ENCODE data around the gene ARHGAP8. TPM values are rescaled to one million over a fixed set of nuclear protein-coding genes. Genes with fewer than 3 reads are reported as not detected.
"Not testable (repeated sequence)": the region's sequence is repeated elsewhere in the genome, so short reads cannot be mapped to it uniquely, and the experiment has no call there.

Gene ARHGAP8
- polyA plus RNA-seq, 1 donor: 44.4 TPM

DNA sequence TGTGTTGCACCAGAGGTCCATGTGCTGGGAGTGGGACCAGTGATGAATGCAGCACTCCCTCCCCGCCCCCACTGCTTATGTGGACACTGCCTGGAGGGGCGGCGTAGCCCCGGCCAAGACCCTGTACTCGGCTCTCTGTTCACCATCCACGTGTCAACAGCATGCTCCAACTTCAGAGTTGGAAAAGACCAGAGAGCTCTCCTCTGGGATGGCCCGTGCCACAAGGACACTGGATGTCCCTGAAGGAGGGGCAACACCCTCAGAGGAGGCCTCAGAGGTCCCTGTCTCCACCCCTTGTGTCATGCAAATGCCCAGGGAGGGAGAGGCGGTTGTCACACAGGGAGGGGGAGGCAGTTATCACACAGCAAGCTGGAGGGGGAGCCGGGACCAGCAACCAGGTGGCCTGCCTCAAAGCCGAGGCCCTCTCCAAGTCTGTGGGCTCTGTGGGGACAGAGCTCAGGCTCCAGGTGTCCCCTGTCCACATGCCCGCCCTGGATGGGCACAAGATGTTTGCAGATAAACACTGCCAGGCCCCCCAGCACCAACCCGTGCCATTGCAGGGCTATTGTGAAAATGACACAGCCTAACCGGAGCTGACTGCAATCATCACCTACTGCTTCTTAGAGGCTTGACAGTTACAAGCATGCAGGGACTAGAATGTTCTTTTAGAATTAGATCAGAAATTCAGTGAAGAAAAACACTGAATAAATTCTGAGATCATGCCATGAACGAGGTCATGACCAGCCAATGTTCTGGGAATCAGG, 136.3 kb downstream of the ARHGAP8 start:
- DNase-seq: no peak

DNA sequence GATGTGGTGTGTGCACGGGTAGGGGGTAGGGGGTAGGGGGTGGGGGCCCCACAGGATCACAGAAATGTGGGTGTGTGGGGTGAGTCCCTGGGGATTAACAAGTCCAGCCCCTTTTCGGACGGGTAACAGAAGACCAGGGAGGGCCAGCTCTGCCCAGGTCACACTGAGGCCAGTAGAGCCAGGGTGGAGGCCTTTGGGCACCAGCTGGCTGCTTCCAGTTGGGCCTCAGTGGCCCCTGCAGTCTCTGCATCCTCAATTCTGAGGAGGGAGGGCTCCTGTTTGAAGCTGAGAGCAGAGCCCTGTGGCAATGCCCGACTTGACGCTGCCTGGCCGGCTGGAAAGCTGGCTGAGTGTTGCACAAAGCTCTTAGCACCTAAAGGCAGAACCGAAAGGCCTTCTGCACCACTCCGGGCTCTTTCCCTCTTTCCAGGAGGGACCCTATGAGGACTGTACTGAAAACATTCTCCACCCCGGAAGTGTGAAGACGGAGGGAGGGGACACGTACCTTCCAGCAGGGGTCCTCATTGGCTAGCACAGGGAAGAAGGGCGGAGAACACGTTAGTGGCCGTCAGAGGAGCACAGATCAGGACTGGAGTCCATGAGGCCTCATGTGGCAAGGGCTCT, 137.0 kb downstream of the ARHGAP8 start:
- DNase-seq: no peak

DNA sequence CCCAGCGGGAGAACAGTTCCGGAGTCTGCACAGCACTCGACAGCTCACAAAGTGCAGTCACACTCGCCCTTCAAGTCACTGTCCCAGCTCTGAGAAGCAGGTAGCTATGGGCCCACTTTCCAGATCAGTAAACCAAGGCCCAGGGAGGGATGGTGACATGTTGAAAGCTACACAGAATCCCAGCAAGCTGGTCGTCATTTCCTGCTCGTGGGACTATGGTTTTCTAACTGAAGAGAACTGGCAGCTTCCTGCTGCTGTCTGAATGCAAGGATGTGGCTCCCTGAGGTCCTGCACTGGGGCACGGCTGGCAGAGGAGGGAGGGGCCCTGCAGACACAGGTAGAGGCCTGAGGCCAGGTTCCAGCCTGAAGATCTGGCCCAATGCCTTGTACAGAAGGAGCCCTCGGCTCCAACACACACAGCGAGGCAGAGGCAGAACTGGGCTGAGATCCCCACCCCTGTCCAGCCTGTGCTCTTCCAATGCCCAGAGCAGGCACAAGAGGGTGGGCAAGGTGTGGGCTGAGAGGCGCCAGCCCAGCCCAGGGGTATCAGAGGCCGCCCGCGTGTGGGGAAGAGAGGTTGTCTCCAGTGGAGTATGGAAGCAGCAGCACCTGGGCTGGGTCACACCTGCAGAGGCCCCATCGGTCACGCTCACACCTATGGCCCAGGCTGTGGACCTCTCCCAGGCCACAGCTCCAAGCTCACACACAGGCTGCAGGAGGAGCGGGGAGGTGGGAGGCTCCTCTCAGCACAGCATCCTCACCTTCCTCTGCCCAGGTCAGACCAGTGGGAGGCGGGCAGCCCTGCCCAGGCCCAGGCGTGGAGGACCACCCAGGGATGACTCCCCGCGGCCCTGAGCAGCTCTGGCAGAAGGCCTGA, 138.3 kb downstream of the ARHGAP8 start:
- DNase-seq: no peak

DNA sequence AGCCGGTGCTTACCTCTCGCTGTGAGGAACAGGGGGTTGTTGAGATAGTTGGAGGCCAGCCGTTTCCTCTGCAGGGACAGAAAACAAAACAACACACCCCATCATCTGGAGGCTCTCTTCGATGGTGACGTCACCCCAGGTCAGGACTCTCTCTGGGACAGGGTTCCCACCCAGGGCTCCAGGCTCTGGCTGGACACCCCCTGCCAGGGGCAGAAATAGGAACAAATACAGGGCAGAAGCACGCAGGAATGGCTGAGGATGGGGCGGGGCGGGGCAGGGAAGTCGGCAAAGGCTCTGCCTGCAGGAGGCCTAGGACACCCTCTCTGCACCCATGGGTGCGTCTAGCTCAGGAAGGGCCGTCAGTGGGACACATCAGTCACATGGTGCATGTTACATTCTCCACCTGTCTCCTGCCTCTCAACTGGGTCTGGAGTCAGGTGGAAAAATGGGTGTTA, 138.9 kb downstream of the ARHGAP8 start:
- no peak for DNase-seq

DNA sequence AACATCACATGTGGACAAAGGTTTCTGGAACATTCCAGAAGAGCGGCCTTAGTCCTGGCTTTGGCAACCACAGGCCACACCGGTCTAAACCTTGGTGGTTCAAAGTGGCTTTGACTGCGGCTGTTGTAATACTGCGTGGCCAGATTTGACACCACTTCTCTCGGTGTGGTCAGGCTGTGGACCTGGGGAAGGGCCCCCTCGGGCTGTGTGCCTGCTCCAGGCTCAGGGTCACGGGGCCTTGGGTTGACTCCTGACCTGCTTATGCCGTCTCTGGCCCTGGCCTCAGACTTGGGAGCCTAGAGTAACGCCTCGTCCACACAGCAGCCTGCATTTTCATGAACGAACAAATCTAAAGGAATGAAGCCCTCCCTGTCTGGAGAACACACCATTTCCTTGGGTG, 139.4 kb downstream of the ARHGAP8 start:
- no peak for DNase-seq

DNA sequence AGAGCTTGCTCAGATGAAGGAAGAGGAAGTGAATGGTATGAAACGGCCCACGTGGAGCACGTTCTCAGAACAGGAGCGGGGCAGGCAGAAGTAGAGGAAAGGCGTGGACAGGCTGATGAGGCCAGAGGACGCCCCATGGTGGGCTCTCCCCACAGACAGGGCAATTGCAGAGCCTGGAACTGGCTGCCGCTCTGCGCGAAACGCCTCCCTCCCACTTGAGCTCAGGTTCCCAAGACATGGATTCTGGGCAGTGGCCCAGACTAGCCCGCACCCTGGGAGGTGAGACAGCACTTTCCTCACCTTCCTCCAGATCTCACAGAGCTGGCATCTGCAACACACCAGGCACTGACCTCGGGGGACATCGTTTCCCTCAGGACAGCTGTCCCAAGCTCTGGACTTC, 139.9 kb downstream of the ARHGAP8 start:
- no peak for DNase-seq

DNA sequence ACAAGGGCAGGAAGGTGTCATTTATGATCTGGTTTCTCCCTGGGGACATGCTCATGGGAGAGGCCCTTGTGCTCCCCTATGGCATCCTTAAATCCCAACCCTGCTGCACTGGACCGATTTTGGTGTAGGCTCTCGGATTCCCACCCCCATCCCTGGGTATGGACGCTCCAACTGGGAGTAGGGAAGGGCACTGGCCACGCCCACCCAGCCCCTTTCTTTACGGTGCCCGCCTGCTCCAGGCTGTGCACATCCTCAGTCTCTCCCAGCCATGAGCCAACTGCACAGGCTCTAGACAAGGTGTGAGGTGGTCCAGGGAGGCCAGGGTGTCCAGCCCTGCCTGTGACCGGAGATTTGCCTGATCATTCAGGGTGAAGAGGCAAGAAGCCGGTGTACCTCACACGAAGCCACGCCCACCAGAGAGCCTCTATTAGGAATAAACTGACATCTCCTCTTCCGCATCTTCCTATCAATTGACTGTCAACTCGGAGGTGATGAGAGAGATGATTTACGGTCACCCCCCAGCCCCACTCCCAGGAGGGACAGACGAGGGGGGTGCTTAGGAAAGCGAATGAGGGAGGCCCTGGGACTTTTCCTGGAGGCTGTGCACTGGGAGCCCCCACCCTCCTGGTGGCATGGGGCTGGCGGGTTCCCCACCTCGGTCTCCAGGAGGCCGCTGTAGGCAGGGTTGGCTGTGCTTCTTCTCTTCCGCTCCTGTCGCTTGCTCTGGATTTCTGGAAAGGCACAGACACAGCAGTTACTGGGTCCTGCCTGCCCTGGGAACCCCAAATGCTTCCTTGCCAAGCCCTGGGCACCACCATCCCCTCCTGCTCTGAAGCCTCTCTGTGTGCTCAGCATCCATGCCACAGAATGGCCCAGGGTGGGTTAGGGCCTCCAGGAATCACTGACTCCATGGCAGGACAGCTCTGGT, 140.7 kb downstream of the ARHGAP8 start:
- no peak for DNase-seq

DNA sequence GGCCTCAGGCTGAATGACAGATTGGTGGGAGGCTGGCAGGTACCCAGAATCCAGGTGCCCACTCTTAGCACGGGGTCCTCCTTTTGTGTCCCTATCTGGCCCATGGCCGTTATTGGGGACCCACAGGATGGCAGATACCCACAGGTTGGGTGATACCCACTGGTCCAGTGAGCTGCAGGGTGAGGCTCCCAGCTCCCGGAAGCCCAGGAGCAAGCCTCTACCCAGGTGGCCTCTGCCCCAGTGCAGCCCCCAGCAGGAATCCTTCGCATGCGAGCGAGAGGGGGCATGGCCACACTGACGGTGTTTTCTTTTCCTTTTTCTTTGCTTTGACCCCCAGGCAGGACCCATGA, 141.3 kb downstream of the ARHGAP8 start:
- no peak for DNase-seq

DNA sequence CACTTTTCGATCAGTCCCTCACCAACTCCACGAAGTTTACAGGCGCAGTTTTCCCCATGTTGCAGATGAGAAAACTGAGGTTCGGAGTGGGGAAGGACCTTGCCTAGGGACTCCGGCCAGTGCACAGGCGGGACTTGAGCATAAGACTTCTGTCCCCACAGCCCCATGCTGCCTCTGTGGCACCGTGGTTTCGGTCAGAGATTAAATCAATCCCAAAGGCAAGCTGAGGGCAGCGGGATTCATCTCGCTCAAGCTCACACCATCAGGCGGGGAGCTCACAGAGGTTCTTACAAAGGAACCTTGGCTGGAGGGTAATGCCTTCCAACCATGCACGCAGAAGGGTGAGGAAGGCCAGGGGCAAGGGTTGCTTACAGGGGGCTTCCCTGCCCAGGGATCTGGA, 141.9 kb downstream of the ARHGAP8 start:
- DNase-seq: no peak

DNA sequence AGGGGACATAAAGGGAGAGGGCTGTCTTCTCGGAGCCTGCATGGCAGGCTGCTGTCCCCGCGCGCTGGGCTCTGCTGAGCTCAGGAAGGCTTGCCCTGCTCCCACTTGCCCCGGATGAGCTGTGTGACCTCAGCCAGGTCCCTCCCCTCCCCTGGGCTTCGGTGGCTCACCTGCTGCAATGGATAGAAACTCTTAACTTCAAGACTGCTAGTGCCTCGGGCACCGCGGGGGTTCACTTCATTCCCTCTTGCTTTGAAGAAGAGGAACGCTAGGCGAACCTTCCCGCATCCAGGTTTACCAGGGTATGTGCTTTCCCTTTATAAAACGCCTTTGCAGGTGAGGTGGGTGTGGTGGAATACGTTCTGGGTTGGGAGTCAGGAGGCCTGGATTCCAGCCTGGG, 142.4 kb downstream of the ARHGAP8 start:
- no peak for DNase-seq

DNA sequence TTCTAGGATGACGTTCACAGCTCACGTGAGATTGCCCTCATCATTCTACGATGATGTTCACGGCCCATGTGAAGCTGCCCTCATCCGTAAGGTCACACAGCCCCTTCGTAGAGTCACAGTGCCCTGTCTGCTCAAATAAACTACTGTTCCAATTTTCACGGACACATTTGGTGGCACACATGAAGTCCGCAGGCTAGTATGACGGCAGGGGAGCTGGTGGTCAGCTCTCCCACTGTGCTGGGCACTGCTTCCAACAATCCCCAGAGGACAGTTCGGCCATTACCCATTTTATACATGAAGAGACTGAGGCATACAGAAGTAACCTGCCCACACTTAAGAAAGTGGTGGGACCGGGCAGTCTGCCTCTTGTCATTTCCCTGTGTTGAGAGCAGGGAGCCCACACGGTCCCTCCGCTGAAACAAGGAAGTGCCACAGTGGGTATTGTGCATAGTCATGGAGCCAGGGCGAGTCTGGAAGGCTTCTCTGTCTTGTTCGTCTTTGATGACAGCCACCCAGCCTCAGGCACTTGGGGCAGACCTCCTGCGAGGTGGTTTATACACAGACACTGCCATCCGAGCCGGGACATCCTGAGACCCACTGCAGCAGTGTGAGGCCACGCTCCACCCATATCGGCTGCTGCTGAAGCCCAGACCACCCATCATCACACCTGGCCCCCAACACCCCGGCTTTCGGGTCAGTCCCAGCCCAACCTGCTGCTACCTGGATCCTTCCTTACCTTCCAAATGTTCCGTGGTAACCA, 143.1 kb downstream of the ARHGAP8 start:
- no peak for DNase-seq

DNA sequence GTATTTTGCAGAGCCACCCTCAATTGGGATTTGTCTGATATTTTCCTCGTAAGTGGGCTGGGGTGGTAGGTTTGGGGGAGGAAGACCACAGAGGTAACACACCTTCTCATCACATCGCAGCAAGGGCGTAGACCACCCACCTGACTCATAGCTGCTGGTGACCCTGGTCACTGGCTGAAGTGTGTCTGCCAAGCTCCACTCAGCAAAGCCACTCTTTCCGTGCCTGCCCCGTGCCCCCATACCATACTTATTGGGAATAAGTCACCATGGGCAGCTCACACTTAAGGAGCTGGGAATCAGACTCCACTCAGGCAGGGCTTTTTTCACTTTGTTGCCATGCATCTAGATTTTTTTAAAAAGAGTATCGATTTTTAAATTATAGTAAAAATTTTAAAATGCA, 145.9 kb downstream of the ARHGAP8 start:
- DNase-seq: no peak

DNA sequence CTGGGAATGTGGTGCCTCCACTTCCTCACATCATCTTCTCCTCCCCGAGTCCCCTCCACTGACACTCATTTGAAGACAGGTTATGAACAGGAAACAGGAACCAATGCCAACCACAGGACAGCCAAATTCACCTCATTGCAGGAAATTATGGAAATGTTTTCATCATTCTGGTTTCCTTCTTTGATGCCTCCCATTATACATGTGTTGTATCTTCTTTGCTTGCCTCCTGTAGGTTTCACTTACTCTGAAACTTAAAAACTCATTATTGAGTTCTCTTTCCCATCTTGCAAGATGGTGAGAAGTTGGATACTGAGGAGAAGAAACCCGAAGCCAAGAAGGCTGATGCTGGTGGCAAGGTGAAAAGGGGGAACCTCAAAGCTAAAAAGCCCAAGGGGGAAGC, 148.9 kb downstream of the ARHGAP8 start:
- DNase-seq: no peak

DNA sequence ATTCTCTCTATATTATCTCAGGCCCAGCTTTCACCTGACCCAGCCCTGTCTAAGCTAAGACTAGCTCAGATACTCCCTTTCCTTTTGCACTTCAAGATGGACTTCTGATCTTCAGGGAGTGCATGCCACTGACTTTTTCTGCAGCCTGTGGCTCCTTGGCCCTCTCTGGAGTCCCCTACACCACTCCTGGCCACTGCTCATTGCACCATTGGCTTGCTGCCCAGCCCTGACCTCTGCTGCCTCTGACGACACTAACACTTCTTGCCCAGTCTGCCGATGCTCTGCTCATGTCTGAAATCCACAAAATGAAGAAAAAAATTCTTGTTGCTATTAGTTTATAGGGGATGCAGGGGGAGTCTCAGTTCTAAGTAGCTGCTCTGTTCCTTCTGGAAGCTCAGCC, 150.8 kb downstream of the ARHGAP8 start:
- DNase-seq: not testable (repeated sequence)

DNA sequence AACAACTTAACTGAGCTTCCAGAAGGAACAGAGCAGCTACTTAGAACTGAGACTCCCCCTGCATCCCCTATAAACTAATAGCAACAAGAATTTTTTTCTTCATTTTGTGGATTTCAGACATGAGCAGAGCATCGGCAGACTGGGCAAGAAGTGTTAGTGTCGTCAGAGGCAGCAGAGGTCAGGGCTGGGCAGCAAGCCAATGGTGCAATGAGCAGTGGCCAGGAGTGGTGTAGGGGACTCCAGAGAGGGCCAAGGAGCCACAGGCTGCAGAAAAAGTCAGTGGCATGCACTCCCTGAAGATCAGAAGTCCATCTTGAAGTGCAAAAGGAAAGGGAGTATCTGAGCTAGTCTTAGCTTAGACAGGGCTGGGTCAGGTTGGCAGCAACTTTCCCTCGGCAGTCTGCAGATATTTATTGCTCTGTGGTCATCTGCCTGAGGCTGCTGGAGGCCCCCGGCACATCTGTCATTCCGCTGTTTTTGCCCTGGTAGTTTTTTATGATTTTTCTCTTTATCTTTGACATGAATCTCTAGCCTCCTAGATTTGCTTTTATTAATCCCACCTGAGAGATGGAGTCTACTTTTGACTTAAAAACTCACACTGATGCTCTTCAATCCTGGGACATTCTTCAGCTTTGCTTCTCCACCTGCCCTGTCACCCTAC, 152.2 kb downstream of the ARHGAP8 start:
- DNase-seq: not testable (repeated sequence)

DNA sequence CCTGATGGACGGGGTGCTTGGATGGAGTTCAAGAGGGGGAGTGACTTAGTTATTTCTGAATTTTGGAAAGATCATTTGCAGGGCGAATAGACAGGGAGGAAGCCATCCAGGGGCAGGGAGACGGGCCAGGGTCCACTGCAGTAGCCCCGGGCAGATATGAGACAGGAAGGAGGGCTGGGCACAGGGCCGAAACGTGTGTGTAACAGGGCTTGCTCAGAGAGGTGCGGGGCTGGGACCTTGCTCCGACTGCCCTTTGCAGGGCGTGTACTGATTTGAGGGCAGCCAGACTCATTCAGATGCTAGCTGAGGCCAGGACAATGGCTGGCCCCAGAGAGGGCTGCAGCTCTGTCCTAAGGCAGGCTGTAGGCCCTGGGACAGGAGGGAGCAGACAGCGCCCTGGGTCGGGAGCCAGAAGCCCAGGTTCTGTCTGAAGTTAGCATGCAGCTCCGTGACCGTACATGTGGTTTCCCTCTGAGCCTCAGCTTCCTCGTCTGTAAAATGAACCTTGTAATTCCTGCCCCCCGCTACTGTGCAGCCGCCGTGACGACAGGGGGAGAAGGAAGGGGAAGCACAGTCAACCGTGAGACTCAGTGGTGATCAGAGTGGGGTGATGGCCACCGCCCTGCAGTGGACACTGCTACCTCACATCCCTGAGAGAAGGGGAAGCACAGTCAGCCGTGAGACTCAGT, 154.0 kb downstream of the ARHGAP8 start:
- DNase-seq: no peak

DNA sequence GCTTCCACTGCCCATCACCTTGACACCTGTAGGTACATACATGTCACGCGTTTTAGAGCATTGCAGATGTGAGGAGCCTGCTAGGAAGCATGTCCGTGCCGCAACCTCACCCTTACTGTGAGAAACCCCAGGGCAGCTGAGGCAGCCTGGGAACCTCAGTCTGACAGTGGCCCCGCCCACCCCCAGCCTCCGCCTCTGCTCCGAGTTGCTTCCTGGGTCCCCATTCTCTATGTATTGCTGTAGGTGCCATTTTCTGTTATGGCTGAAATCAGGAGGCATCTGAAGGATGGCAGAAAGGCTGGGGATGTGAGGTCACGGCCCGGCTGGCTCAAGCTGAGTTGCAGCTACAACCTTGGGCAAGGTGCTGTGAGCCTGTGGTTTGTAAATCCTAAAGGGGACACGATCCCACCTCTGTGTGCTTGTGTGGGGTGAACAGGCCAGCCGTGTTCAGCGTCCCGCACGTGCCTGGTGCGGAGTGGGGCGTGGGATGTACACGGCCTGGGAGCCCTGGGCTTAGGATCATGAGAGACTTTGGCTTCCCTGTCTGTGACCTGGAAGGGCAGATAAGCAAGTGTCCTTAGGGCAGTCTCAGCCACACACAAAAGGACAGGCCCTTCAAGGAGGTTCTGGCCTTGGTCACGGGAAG, 154.7 kb downstream of the ARHGAP8 start:
- no peak for DNase-seq

DNA sequence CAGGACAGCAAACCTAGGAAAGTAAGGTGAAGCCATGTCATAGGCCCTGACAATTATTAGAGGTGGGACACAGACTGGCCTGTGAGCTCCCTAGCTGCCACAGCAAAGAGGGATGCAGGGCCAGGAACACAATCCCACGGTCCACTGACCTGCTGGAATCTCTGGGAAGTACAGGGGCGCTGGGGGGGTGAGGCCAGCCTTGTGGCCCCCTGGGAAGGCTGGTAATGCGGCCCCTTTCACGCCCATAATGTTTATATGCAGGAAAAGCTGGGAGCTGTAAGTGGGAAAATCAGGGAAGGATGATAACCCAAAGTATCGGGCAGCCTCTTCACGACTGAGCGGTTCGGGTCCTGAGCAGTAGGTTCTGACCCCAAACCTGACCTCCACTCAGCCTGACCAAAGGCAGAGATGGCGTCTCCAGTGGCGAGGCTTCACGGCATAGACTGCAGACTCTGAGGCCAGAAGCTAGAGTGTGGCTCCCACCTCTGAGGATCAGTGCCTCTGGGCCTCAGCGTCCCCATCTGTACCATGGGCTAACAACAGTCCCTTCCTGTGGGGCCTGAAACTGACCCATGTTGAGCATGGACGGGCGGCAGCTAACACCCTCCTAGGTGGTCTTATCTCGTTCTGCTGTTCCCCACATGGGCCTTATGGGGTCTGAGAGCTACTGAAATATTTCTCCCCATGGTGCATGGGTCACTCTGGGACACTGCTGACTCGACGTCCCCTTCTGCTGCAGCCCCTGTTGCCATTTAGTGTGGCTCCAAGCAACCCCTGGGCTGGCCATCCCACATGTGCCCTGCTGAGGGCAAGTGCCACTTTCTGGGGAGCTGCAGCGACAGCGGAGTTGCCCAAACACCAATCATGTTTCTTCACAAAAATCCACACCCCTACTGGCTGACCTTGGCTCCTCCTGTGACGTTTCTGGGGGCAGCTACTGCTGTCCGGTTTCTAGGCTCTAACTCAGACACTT, 155.7 kb downstream of the ARHGAP8 start:
- DNase-seq: no peak

Measured in left kidney (tissue), 2 donors.